Measurements from ENCODE around the gene CCAR1. TPM values are rescaled to one million over a fixed set of nuclear protein-coding genes. Genes with fewer than 3 reads are reported as not detected.
"Not testable (repeated sequence)": the region's sequence is repeated elsewhere in the genome, so short reads cannot be mapped to it uniquely, and the experiment has no call there.

CCAR1 gene
- total and polyA plus RNA-seq, 3 donors from 2014 or later: 16.2 to 98.6 (median 87.4) TPM

DNA sequence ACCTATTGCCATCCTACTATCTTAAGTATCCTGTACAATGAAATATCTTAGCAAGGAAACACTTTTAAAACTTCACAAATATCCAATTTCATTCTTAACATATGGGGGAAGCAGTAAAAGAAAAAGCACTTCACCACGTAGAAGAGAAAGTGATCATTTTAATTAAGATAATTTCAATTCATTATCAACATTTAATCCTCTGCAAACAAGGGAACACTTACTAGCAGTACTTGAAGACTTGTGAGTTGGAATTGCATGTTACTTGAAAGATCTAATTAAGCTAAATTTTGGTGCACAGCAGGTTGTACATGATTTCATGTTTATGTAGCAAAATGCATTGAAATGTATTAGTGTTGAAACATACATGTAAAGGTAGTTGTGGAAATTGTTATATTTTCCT, 20.8 kb upstream of the CCAR1 start:
- TF ChIP-seq, protein P1, sequence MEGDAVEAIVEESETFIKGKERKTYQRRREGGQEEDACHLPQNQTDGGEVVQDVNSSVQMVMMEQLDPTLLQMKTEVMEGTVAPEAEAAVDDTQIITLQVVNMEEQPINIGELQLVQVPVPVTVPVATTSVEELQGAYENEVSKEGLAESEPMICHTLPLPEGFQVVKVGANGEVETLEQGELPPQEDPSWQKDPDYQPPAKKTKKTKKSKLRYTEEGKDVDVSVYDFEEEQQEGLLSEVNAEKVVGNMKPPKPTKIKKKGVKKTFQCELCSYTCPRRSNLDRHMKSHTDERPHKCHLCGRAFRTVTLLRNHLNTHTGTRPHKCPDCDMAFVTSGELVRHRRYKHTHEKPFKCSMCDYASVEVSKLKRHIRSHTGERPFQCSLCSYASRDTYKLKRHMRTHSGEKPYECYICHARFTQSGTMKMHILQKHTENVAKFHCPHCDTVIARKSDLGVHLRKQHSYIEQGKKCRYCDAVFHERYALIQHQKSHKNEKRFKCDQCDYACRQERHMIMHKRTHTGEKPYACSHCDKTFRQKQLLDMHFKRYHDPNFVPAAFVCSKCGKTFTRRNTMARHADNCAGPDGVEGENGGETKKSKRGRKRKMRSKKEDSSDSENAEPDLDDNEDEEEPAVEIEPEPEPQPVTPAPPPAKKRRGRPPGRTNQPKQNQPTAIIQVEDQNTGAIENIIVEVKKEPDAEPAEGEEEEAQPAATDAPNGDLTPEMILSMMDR (IDR thresholded peaks at IDR 0.05): no peak
- TF ChIP-seq POLR2A (IDR thresholded peaks at IDR 0.05): no peak
- Histone ChIP-seq H3K4me3 (no peak overlapping the region), H3K36me3 (ENCODE audit: low read depth, missing control alignments) (no peaks in the 10 kb centered on the region), H3K4me1 (no peaks in the 10 kb centered on the region), H3K27me3 (no peaks in the 10 kb centered on the region), H3K9me3 (no peaks in the 10 kb centered on the region), H3K27ac (no peak overlapping the region)
- WGBS, 2 donors: 44 to 62% methylated on average over 1 of the region's 1 CpG
- DNase-seq: no peak
- intact Hi-C loops (cut with DNase I; ENCODE audit: low total_unique reads): no loop called here

DNA sequence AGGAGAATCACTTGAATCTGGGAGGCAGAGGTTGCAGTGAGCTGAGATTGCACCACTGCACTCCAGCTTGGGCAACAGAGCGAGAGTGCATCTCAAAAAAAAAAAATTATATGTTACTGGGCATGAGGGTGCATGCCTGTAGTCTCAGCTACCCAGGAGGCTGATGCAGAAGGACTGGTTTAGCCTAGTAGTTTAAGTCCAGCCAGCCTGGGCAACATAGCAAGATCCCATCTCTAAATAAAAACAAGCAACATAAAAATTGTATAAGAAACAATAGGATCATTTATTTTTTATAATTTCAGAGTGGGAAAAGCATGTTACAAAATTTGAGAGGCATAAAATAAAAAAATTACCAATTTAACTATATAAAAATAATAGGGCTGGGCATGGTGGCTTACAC, 15.5 kb upstream of the CCAR1 start:
- H3K27ac ChIP-seq: no peak overlapping the region
- H3K9me3 ChIP-seq: no peaks in the 10 kb centered on the region
- DNase-seq: no peak
- TF ChIP-seq, protein P1 (IDR thresholded peaks at IDR 0.05): no peak
- TF ChIP-seq POLR2A (IDR thresholded peaks at IDR 0.05): no peak
- no peaks in the 10 kb centered on the region for H3K36me3 ChIP-seq (ENCODE audit: low read depth, missing control alignments)
- intact Hi-C loops (cut with DNase I; ENCODE audit: low total_unique reads): no loop called here
- H3K27me3 ChIP-seq: no peaks in the 10 kb centered on the region
- H3K4me3 ChIP-seq: no peak overlapping the region
- WGBS, 2 donors: 87 to 89% methylated on average over 1 of the region's 1 CpG
- no peaks in the 10 kb centered on the region for H3K4me1 ChIP-seq

DNA sequence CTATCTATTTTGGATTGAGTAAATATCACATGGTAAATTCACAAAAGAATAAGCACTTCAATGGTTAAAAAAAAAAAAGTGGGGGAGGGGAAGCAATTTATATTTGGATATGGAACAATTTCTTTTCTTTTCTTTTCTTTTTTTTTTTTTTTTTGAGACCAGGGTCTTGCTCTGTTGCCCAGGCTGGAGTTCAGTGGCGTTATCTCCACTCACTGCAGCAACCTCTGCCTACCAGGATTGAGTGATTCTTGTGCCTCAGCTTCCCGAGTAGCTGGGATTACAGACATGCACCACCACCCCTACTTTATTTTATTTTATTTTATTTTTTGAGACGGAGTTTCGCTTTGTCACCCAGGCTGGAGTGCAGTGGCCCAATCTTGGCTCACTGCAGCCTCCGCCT, 12.1 kb upstream of the CCAR1 start:
- H3K4me1 ChIP-seq; H3K9me3 ChIP-seq; H3K4me3 ChIP-seq; intact Hi-C loops (cut with DNase I; ENCODE audit: low total_unique reads); H3K36me3 ChIP-seq (ENCODE audit: low read depth, missing control alignments); H3K27ac ChIP-seq; H3K27me3 ChIP-seq; DNase-seq: not testable (repeated sequence)
- WGBS, 2 donors: 89 to 94% methylated on average over 5 of the region's 5 CpGs

DNA sequence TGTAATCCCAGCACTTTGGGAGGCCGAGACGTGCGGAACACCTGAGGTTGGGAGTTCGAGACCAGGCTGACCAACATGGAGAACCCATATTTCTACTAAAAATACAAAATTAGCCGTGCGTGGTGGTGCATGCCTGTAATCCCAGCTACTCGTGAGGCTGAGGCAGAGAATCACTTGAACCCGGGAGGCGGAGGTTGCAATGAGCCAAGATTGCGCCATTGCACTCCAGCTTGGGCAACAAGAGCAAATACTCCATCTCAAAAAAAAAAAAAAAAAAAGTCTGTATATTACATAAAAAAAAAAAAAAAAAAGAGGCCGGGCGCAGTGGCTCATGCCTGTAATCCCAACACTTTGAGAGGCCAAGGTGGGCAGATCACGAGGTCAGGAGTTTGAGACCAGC, 8.0 kb upstream of the CCAR1 start:
- DNase-seq; H3K36me3 ChIP-seq (ENCODE audit: low read depth, missing control alignments); H3K9me3 ChIP-seq; H3K4me3 ChIP-seq; intact Hi-C loops (cut with DNase I; ENCODE audit: low total_unique reads); H3K27me3 ChIP-seq; H3K27ac ChIP-seq; H3K4me1 ChIP-seq: not testable (repeated sequence)
- WGBS, 2 donors: 92 to 94% methylated on average over 13 of the region's 13 CpGs

DNA sequence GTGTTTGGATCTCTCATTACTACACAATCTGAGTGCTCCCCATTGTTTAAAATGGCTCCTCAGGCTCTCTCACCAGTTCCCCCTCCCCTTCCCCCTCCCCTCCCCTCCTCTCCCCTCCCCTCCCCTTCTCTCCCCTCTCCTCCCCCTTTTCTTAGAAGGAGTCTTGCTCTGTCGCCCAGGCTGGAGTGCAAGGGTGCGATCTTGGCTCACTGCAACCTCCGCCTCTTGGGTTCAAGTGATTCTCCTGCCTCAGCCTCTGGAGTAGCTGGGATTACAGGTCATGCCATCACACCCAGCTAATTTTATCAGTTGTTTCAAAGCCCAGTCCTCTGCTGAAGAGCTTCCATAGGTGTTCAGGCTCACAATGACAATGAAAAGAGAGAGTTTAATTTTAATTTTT, 3.6 kb upstream of the CCAR1 start:
- H3K27ac ChIP-seq: no peak overlapping the region
- no peak for DNase-seq
- no peaks in the 10 kb centered on the region for H3K9me3 ChIP-seq
- no peaks in the 10 kb centered on the region for H3K36me3 ChIP-seq (ENCODE audit: low read depth, missing control alignments)
- H3K27me3 ChIP-seq: no peaks in the 10 kb centered on the region
- H3K4me3 ChIP-seq: peak overlapping the region in 1 of 2 donors; percentile 5
- H3K4me1 ChIP-seq: peaks cover 6% of the 10 kb centered on the region
- 45 to 60% methylated on average over 3 of the region's 3 CpGs for WGBS, 2 donors
- TF ChIP-seq, protein P1 (IDR thresholded peaks at IDR 0.05): no peak
- no peak for TF ChIP-seq POLR2A (IDR thresholded peaks at IDR 0.05)
- intact Hi-C loops (cut with DNase I; ENCODE audit: low total_unique reads): no loop called here

DNA sequence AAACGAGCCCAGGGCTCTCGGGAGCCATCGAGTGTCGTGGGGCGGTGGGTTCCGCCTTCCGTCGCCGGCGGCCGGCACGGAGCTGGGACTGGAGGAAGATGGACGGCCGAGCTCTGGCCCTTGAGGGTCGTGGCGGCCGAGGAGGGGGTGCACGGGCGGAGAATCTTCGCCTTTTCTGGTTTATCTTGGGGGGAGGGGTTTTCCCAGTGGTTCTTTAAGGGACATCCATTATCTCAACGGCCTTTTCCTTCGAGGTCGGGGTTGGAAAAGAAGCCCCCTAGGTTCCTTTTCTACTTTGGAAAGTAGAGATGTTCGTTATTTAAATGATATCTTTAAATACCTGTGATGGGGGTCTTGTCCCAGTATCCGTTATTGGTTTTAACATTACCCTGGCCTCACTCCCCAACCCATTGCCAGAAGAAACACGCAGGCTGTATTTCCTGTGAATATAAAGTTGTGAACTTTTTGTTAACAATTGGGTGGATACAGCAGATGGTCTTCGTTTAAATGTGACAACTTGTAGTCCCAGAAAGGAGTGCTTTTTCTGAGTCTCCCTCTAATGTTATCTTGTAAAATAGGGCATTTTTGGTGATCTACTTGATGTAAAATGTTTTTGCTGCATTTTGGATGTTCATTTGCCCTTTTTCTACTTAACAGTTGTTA, 765 bp downstream of the CCAR1 start:
- Histone ChIP-seq H3K4me3 (peak overlapping the region; percentile 69 to 96), H3K4me1 (peaks cover 10% of the 10 kb centered on the region), H3K27me3 (no peaks in the 10 kb centered on the region), H3K27ac (peak overlapping the region; percentile 94 to 99), H3K9me3 (no peaks in the 10 kb centered on the region), H3K36me3 (ENCODE audit: low read depth, missing control alignments) (no peaks in the 10 kb centered on the region)
- DNase-seq: peak; percentile 30
- intact Hi-C loops (cut with DNase I; ENCODE audit: low total_unique reads): no loop called here
- TF ChIP-seq, protein P1 (IDR thresholded peaks at IDR 0.05): no peak
- 0 to 1% methylated on average over 20 to 21 of the region's 27 CpGs for whole genome bisulfite sequencing, 2 donors

All from testis (tissue), 3 donors.